ENCODE measurements around the gene RHOB.

GRCh38 chr2:20451341-20451740 is 4.5 kb downstream of the RHOB start:
- TF ChIP-seq CTCF (IDR thresholded peaks at IDR 0.05) (no peak), EZH2 (IDR thresholded peaks at IDR 0.05; ENCODE audit: borderline replicate concordance, insufficient read depth, low read depth, low read length, poor library complexity, severe bottlenecking) (no peak)
